Sigmoid colon (tissue), 4 donors: Measurements from ENCODE around the gene NIN.

Experiments
- EP300 ChIP-seq, 4 donors: sonication (generic); formaldehyde crosslinking; IDR thresholded peaks; one replicate each; pipeline ENCODE4 v1.6.1; 2017; ENCODE audit warnings: antibody characterized with exemption in 4 of 4
- POLR2A ChIP-seq, 2 donors: fragments of 450-650 bp; IDR thresholded peaks; one replicate each; pipeline ENCODE4 v1.6.1; 2016; ENCODE audit warnings: antibody characterized with exemption in 2 of 2, mild to moderate bottlenecking in 2 of 2, moderate library complexity in 2 of 2
- POLR2AphosphoS5 ChIP-seq, 4 donors: sonication (generic); formaldehyde crosslinking; IDR thresholded peaks; one replicate each; pipeline ENCODE4 v1.6.1; 2017; ENCODE audit warnings: antibody characterized with exemption in 4 of 4
- TF ChIP-seq, protein P1 (sequence below), 4 experiments: fragments of 450-650 bp in 3 of 4; fragments of 200-600 bp in 1 of 4; IDR thresholded peaks; one replicate each; pipeline ENCODE4 v1.5.1; 2016 to 2019; ENCODE audit warnings: antibody characterized with exemption in 4 of 4, mild to moderate bottlenecking in 3 of 4, moderate library complexity in 2 of 4

DNA sequence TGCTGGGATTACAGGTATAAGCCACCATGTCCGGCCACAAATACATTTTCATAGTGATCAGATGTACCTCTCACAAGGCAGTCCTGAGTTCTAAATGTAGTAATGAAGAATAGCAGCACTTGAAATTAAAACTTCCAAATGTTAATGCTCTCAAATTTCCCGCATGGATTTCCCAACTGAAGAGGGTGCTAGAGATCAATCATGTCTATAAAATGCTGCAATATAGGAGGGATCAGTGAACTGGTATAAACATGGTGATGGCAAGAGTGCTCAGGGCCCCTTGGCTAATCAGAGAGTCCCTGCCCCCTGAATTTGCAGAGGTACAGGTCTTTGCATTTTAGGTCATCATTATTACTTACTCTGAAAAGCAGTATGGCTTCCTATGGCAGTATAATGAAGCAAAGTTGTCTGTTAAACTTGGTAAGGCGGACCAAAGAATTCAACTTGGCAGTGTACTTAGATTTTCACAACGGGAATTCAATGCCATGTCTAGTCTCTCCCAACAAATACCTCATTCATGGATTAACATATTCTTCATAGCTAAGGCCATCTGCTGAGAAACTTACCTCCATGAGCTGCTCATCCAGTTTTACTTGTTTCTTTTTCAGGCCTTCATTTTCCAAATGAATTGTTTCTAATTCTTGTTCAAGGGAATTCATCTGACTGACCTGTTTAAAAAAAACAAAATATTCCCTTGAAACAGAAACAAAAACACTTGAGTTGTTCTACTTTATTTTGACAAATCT lies 95.8 kb downstream of the NIN start:
- TF ChIP-seq, protein P1, sequence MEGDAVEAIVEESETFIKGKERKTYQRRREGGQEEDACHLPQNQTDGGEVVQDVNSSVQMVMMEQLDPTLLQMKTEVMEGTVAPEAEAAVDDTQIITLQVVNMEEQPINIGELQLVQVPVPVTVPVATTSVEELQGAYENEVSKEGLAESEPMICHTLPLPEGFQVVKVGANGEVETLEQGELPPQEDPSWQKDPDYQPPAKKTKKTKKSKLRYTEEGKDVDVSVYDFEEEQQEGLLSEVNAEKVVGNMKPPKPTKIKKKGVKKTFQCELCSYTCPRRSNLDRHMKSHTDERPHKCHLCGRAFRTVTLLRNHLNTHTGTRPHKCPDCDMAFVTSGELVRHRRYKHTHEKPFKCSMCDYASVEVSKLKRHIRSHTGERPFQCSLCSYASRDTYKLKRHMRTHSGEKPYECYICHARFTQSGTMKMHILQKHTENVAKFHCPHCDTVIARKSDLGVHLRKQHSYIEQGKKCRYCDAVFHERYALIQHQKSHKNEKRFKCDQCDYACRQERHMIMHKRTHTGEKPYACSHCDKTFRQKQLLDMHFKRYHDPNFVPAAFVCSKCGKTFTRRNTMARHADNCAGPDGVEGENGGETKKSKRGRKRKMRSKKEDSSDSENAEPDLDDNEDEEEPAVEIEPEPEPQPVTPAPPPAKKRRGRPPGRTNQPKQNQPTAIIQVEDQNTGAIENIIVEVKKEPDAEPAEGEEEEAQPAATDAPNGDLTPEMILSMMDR (IDR thresholded peaks at IDR 0.05) = no peak
- TF ChIP-seq POLR2A (IDR thresholded peaks at IDR 0.05) (no peak), POLR2AphosphoS5 (IDR thresholded peaks at IDR 0.05) (no peak), EP300 (IDR thresholded peaks at IDR 0.05) (no peak)
